ENCODE measurements around the gene TMPRSS2. TPM values are rescaled to one million over a fixed set of nuclear protein-coding genes. Genes with fewer than 3 reads are reported as not detected.
"Not testable (repeated sequence)": the region's sequence is repeated elsewhere in the genome, so short reads cannot be mapped to it uniquely, and the experiment has no call there.

Gene TMPRSS2
- total and polyA plus RNA-seq, 3 donors from 2014 or later = 2.3 to 5.6 (median 3.9) TPM

DNA sequence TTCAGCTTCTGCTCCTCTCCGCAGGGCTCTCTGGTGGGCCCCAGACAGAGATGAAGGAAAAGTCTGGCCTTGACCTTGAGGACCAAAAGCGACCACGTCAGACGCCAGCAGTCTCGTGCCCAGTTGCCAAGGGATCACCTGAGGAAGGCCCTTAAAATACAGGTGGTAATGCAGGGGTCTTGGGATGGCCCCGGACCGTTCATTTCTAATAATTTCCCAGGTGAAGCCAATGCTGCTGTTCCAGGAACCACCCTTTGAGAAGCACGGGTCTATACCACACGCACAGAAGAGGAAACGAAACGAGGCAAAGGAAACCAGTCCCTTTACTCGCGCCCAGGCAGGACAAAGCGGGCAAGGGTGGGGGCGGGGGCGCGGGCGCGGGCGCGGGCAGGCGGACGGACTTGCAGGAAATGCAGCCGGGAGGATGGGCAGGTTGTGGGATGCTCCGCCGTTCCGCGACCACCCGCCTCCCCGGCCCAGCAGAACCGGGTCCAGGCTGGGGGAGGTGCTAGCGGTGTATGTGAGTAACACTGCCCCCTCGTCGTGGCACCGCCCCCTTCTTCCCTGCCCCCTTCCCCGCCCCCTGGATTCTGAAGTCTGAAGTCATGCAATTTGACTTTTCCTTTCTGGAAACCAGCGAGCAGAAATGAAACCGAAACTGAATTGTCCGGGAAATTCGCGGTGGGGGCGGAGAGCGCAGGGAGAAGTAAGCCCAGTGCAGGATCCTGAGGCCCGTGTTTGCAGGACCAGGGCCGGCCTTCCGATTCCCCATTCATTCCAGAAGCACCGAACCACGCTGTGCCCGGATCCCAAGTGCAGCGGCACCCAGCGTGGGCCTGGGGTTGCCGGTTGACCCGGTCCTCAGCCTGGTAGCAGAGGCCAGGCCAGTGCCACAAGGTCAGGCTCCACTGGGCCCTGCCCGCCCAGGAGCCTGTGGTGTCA, 87.8 kb downstream of the TMPRSS2 start:
- Histone ChIP-seq H3K9me3 (no peaks in the 10 kb centered on the region), H3K4me3 (peak overlapping the region; percentile 47 to 70), H3K36me3 (ENCODE audit: low read depth, missing control alignments) (no peaks in the 10 kb centered on the region), H3K4me1 (peaks cover 5% of the 10 kb centered on the region), H3K27ac (peak overlapping the region; percentile 81 to 85), H3K27me3 (no peaks in the 10 kb centered on the region)
- TF ChIP-seq, protein P1, sequence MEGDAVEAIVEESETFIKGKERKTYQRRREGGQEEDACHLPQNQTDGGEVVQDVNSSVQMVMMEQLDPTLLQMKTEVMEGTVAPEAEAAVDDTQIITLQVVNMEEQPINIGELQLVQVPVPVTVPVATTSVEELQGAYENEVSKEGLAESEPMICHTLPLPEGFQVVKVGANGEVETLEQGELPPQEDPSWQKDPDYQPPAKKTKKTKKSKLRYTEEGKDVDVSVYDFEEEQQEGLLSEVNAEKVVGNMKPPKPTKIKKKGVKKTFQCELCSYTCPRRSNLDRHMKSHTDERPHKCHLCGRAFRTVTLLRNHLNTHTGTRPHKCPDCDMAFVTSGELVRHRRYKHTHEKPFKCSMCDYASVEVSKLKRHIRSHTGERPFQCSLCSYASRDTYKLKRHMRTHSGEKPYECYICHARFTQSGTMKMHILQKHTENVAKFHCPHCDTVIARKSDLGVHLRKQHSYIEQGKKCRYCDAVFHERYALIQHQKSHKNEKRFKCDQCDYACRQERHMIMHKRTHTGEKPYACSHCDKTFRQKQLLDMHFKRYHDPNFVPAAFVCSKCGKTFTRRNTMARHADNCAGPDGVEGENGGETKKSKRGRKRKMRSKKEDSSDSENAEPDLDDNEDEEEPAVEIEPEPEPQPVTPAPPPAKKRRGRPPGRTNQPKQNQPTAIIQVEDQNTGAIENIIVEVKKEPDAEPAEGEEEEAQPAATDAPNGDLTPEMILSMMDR (IDR thresholded peaks at IDR 0.05) = no peak
- TF ChIP-seq POLR2A (IDR thresholded peaks at IDR 0.05) = no peak
- DNase-seq = peak; percentile 86
- 2 to 5% methylated on average over 22 to 54 of the region's 54 CpGs for WGBS, 2 donors
- intact Hi-C loops (cut with DNase I; ENCODE audit: low total_unique reads) = no loop called here

DNA sequence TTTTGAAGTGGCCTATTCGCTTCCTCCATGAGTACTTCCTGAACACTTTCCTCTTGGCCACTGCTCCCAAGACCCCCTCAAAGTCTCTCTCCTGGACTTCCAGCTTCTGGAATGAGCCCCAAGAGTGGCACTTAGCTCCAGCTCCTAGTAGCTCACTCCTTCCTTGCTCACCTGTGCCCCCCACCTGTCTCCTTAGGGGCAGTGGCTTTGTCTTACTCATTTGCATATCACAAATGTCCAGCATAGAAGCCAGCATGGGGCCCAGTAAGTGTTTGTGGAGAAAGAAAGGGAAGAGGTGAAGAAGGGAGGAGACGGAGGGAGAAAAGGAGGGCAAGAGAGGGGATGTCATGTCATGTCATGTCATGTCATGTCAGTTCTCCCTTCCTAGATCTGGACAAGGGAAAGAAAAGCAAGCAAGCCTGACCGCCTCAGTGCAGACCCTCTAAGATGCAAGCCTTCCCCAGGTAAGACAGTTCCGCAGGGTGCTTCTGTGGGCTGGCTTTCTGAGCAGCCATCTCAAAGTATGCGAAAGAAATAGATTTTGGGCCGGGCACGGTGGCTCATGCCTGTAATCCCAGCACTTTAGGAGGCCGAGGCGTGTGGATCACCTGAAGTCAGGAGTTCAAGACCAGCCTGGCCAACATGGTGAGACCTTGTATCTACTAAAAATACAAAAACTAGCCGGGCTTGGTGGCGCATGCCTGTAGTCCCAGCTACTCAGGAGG, 88.8 kb downstream of the TMPRSS2 start:
- WGBS, 2 donors = 86% methylated on average over 11 of the region's 11 CpGs
- no peaks in the 10 kb centered on the region for H3K36me3 ChIP-seq (ENCODE audit: low read depth, missing control alignments)
- no peaks in the 10 kb centered on the region for H3K27me3 ChIP-seq
- DNase-seq = peak; percentile 12
- intact Hi-C loops (cut with DNase I; ENCODE audit: low total_unique reads) = no loop called here
- TF ChIP-seq, protein P1 (IDR thresholded peaks at IDR 0.05) = no peak
- TF ChIP-seq POLR2A (IDR thresholded peaks at IDR 0.05) = no peak
- peak overlapping the region in 1 of 2 donors; percentile 81 for H3K27ac ChIP-seq
- no peaks in the 10 kb centered on the region for H3K9me3 ChIP-seq
- H3K4me1 ChIP-seq = peaks cover 5% of the 10 kb centered on the region
- H3K4me3 ChIP-seq = no peak overlapping the region

DNA sequence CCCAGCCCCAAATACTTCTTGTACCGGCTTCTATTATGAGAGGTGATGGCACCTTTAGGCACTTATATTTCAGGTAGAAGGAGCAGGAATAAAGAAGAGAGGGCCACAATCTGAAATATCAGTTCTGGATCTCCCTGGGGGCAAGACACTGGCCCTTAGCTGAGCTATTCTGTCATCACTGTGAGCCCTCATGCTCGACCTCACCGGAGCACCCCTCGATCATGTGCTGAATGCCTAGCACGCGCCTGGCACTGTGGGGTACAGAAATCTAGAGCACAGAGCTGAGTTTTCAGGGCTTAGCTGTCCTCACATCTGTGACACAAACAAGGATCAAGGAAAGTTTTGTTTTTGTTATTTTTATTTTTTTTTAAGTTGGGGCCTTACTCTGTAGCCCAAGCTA, 89.6 kb downstream of the TMPRSS2 start:
- no peaks in the 10 kb centered on the region for H3K36me3 ChIP-seq (ENCODE audit: low read depth, missing control alignments)
- H3K27me3 ChIP-seq = no peaks in the 10 kb centered on the region
- DNase-seq = peak; percentile 10
- H3K27ac ChIP-seq = no peak overlapping the region
- H3K9me3 ChIP-seq = no peaks in the 10 kb centered on the region
- intact Hi-C loops (cut with DNase I; ENCODE audit: low total_unique reads) = no loop called here
- H3K4me1 ChIP-seq = peaks cover 5% of the 10 kb centered on the region
- no peak overlapping the region for H3K4me3 ChIP-seq
- WGBS, 2 donors = 85 to 92% methylated on average over 6 of the region's 6 CpGs
- no peak for TF ChIP-seq POLR2A (IDR thresholded peaks at IDR 0.05)
- TF ChIP-seq, protein P1 (IDR thresholded peaks at IDR 0.05) = no peak

DNA sequence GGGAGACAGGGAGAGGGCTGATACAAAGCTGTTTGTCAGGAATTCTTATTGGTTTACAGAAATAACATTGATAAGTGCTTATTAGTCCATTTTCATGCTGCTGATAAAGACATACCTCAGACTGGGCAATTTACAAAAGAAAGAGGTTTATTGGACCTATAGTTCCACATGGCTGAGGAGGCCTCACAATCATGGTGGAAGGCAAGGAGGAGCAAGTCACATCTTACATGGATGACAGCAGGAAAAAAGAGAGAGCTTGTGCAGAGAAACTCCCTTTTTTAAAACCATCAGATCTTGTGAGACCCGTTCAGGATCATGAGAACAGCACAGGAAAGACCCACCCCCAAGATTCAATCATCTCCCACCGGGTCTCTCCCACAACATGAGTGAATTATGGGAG, 90.5 kb downstream of the TMPRSS2 start:
- 89 to 91% methylated on average over 2 of the region's 2 CpGs for WGBS, 2 donors
- H3K9me3 ChIP-seq; H3K27ac ChIP-seq; intact Hi-C loops (cut with DNase I; ENCODE audit: low total_unique reads); H3K4me3 ChIP-seq; H3K4me1 ChIP-seq; H3K36me3 ChIP-seq (ENCODE audit: low read depth, missing control alignments); H3K27me3 ChIP-seq: not testable (repeated sequence)
- peak; percentile 3 for DNase-seq

Small RNA genes lying within 50 kb of the gene (small RNA-seq; reads per million reads assigned to genes)
- 0 reads per million in 2 donors for gene RF00421

Other genes with a start within 250 kb of the TMPRSS2 start
- 1 to 10 TPM; 4.9 to 9.4 TPM for gene FAM3B, start 191.4 kb downstream of the TMPRSS2 start, total RNA-seq
- gene FAM3B, start 191.4 kb downstream of the TMPRSS2 start, polyA plus RNA-seq (ENCODE audit: insufficient read depth, low read depth, low replicate concordance) = 14.1 TPM
- 10 to 100 TPM; 10.1 to 12.8 TPM for gene MX2, start 146.1 kb downstream of the TMPRSS2 start, total RNA-seq
- gene MX2, start 146.1 kb downstream of the TMPRSS2 start, polyA plus RNA-seq (ENCODE audit: insufficient read depth, low read depth, low replicate concordance) = 8.4 TPM
- 10 to 100 TPM; 22.7 to 36.1 TPM for gene MX1, start 81.9 kb downstream of the TMPRSS2 start, total RNA-seq
- gene MX1, start 81.9 kb downstream of the TMPRSS2 start, polyA plus RNA-seq (ENCODE audit: insufficient read depth, low read depth, low replicate concordance) = 18.0 TPM